Heart right ventricle (tissue), 16 donors: ENCODE results near the gene EBP. TPM values are rescaled to one million over a fixed set of nuclear protein-coding genes. Genes with fewer than 3 reads are reported as not detected.

Experiments used
- ATAC-seq, 8 donors: fragments of 200-7000 bp; cut with Tn5 transposase; one replicate each; pipeline ENCODE4 v1.9.1; 2020; ENCODE audit warnings: mild to moderate bottlenecking in 8 of 8, moderate library complexity in 8 of 8, moderate number of reproducible peaks in 1 of 8
- DNase-seq, 2 donors: peaks; one replicate each; pipeline ENCODE4 v3.0.0-alpha.2; 2020
- H3K27ac ChIP-seq, 10 donors: fragments of 200-600 bp; sonication (generic) in 2 of 10; one replicate each; pipeline versions ENCODE4 v1.5.0 to v1.8.0; 2020 to 2022; ENCODE audit warnings: mild to moderate bottlenecking in 3 of 10
- H3K27me3 ChIP-seq, 7 donors: fragments of 200-600 bp; one replicate each; pipeline ENCODE4 v1.8.0; 2021 to 2022; ENCODE audit warnings: mild to moderate bottlenecking in 2 of 7
- H3K36me3 ChIP-seq, 9 donors: fragments of 200-600 bp; sonication (generic) in 1 of 9; one replicate each; pipeline versions ENCODE4 v1.5.0 to v1.8.0; 2020 to 2022; ENCODE audit warnings: mild to moderate bottlenecking in 2 of 9
- H3K4me1 ChIP-seq, 9 donors: fragments of 200-600 bp; sonication (generic) in 1 of 9; one replicate each; pipeline versions ENCODE4 v1.5.0 to v1.8.0; 2020 to 2022; ENCODE audit warnings: mild to moderate bottlenecking in 4 of 9
- H3K4me3 ChIP-seq, 10 donors: fragments of 200-600 bp; sonication (generic) in 2 of 10; one replicate each; pipeline versions ENCODE4 v1.5.0 to v1.8.0; 2020 to 2022; ENCODE audit warnings: mild to moderate bottlenecking in 7 of 10, moderate library complexity in 2 of 10
- H3K9me3 ChIP-seq, 11 donors: fragments of 200-600 bp in 10 of 11; sonication (generic) in 2 of 11; one replicate each; pipeline versions ENCODE4 v1.5.0 to v1.8.0; 2013 to 2022; ENCODE audit warnings: mild to moderate bottlenecking in 2 of 11, control low read depth in 1 of 11, moderate library complexity in 1 of 11
- WGBS, 2 donors: extraction: QIAGEN DNeasy Blood & Tissue Kit; methylation state at CpG; one replicate each; pipeline ENCODE4 v1.1.7; 2013; ENCODE audit warnings: inconsistent platforms in 1 of 2; 5-methylcytosine and 5-hydroxymethylcytosine counted together
- intact Hi-C, 10 donors: fragments of 100-400 bp; cut with DNase I; formaldehyde crosslinking; loops; one replicate each; pipeline versions ENCODE4 v1.11.1 to v1.14.2; 2022
- polyA plus RNA-seq, 2 donors: library from polyadenylated mRNA; stranded (reverse); fragments of 200-250 nt; gene quantifications; one replicate each; pipeline ENCODE4 v1.2.3, GENCODE V29; 2013
- total RNA-seq, 10 donors: library from RNA; stranded (reverse); fragmentation: NEBNext Ultra II Directional in 3 of 10; extraction: Animal tissue kit (Norgen Biotek cat#: 25700) in 3 of 10; gene quantifications; one replicate each; pipeline versions ENCODE4 v1.2.1 to v1.2.4, GENCODE V29; 2021 to 2023
- TF ChIP-seq, protein P1 (sequence below), 9 donors: fragments of 200-600 bp; sonication (generic) in 2 of 9; IDR thresholded peaks; one replicate each; pipeline versions ENCODE4 v1.5.0 to v1.8.0; 2021 to 2022; ENCODE audit warnings: antibody characterized with exemption in 9 of 9, mild to moderate bottlenecking in 5 of 9, moderate library complexity in 1 of 9
- donor health status: Arrhythmogenic right ventricular cardiomyopathy.
- donor health status: ischemic (EF 13 %, LVEDD 7.1; RV severe dilation, severe dysfunction).
- donor health status: healthy with polysubstance abuse.
- donor health status: DM: no; HTN: yes; CAD: no.
- donor health status: DM: no; HTN: no; CAD: no.
- donor health status: ischemic (EF 25% LVEDD 6.9; RV normal size, moderate dysfunction).
- donor health status: ischemic (EF 25% LVEDD 5.7; RV mildly dilated, moderate dysfunction).
- donor health status: healthy.
- donor health status: DM: yes; HTN: yes; CAD: no.
- donor health status: Ischemic cardiomyopathy.
- donor health status: ischemic (EF 35%, LVEDD 5.7; RV mildly dilated, moderate dysfunction).
- donor health status: nonischemic (EF 11% LVEDD 7.7; RV severe dilation, severe dysfunction).
- donor health status: DM: yes; HTN: yes; CAD: no.
- donor health status: PGD.
- donor health status: ischemic (EF 29% LVEDD 5.4; RV normal size, mild dysfunction).
- donor health status: nonischemic (EF 23%, LVEDD 6.1; RV moderate dilation, normal function).

The EBP gene
- total and polyA plus RNA-seq, 12 donors, result 35.1 to 128 (median 55.9) TPM

DNA sequence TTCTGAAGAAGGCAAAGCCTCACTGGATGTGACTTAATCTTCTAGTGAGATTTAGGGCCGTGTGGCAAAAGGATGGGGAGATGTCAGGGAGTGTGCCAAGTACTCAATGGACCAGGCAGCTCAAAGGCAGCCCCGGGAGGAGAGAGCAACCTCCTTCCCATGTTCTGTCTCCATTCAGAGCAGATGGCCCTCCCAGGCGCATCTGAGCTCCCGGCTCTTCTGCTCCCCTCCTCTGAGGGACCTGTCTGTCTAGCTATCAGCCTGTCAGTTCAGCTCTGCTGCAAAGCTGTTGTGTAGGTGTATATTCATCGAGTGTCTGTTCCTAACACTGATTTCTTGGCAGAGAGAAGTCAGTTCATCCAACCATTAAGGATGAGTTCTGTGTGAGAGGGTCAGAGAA lies 23.7 kb upstream of the EBP start:
- 61 to 71% methylated on average over 5 of the region's 5 CpGs for WGBS, 2 donors

DNA sequence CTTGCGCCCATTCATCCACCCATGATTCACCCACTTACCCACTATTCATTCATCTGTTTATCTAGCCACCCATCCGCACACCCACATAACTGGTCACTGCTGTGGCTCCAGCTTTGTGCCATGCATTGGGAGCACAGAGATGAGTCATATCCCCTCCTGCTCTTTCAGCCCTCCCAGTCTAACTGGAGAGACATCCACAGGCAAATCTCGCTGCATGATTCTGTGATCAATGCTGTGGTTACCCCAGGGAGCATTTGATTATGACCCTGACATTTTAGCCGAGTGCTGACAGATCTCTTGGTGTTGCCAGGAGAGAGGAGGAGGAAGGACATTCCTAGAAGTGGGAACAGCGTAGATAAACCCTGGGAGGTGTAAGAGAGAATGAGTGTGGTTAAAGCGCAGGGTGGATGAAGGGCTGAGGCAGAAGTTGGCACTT lies 23.2 kb upstream of the EBP start:
- DNase-seq (no peak), ATAC-seq (peak in 1 of 8 donors; percentile 36)
- intact Hi-C loops, result loop anchor here in 4 of 10 donors (10.0 kb wide), 1 partner anchor 414 kb away; no protein-coding TSS in a partner anchor
- H3K36me3 ChIP-seq, result no peaks in the 10 kb centered on the region
- 46 to 66% methylated on average over 6 of the region's 6 CpGs for WGBS, 2 donors
- H3K27ac ChIP-seq, result no peak overlapping the region
- no peak overlapping the region for H3K4me3 ChIP-seq
- peaks cover 0 to 3% (median 0%) of the 10 kb centered on the region in 9 donors for H3K4me1 ChIP-seq
- H3K9me3 ChIP-seq, result no peaks in the 10 kb centered on the region
- TF ChIP-seq, protein P1, sequence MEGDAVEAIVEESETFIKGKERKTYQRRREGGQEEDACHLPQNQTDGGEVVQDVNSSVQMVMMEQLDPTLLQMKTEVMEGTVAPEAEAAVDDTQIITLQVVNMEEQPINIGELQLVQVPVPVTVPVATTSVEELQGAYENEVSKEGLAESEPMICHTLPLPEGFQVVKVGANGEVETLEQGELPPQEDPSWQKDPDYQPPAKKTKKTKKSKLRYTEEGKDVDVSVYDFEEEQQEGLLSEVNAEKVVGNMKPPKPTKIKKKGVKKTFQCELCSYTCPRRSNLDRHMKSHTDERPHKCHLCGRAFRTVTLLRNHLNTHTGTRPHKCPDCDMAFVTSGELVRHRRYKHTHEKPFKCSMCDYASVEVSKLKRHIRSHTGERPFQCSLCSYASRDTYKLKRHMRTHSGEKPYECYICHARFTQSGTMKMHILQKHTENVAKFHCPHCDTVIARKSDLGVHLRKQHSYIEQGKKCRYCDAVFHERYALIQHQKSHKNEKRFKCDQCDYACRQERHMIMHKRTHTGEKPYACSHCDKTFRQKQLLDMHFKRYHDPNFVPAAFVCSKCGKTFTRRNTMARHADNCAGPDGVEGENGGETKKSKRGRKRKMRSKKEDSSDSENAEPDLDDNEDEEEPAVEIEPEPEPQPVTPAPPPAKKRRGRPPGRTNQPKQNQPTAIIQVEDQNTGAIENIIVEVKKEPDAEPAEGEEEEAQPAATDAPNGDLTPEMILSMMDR (IDR thresholded peaks at IDR 0.05), result no peak
- peaks cover 0 to 5% (median 0%) of the 10 kb centered on the region in 7 donors for H3K27me3 ChIP-seq

More for the DNA sequence above, 23.7 kb upstream of the EBP start:
- ATAC-seq, result no peak
- intact Hi-C loops, result loop anchor here in 4 of 10 donors (10.0 kb wide), 1 partner anchor 413 kb away; no protein-coding TSS in a partner anchor
- Histone ChIP-seq H3K9me3 (no peaks in the 10 kb centered on the region), H3K4me1 (peaks cover 0 to 3% (median 0%) of the 10 kb centered on the region in 9 donors), H3K27me3 (peaks cover 0 to 5% (median 0%) of the 10 kb centered on the region in 7 donors), H3K36me3 (no peaks in the 10 kb centered on the region), H3K4me3 (no peak overlapping the region), H3K27ac (no peak overlapping the region)
- no peak for DNase-seq
- TF ChIP-seq, protein P1 (IDR thresholded peaks at IDR 0.05), result no peak

DNA sequence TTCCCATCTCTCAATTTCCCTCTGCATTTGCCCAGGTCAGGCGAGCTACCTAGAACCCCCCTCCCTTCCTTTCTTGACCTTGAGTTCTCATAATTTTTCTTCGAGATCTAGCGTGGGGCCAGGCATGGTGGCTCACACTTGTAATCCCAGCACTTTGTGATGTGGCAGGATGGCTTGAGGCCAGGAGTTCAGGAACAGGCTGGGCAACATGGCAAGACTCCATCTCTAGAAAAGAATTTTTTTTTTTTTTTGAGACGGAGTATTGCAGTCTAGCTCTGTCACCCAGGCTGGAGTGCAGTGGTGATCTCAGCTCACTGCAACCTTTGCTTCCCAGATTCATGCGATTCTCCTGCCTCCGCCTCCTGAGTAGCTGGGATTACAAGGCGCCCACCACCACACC lies 17.3 kb upstream of the EBP start:
- H3K36me3 ChIP-seq, result no peaks in the 10 kb centered on the region
- 74 to 78% methylated on average over 7 of the region's 7 CpGs for WGBS, 2 donors
- no peaks in the 10 kb centered on the region for H3K27me3 ChIP-seq
- TF ChIP-seq, protein P1 (IDR thresholded peaks at IDR 0.05), result no peak
- no peak overlapping the region for H3K4me3 ChIP-seq
- DNase-seq (no peak), ATAC-seq (no peak)
- intact Hi-C loops, result loop anchor here in 1 of 10 donors (10.0 kb wide), 1 partner anchor 71 kb away; the partner anchor contains the start of gene RBM3
- H3K4me1 ChIP-seq, result peaks cover 0 to 5% (median 0%) of the 10 kb centered on the region in 9 donors
- H3K27ac ChIP-seq, result no peak overlapping the region
- H3K9me3 ChIP-seq, result no peaks in the 10 kb centered on the region

DNA sequence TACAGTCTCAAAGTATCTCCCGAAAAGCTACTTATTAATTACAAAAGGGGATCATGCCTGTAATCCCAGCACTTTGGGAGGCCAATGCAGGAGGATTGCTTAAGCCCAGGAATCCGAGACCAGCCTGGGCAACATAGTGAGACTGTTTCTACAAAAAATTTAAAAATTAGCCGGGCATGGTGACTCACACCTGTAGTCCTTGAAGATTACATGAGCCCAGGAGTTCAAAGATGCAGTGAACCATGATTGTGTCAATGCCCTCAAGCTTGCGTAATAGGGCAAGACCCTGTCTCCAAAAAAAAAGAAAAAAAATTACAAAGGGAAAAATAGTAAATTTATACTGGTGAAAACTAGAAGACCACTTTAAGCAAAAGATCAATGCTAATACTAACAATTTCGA lies 16.1 kb upstream of the EBP start:
- intact Hi-C loops, result loop anchor here in 1 of 10 donors (10.0 kb wide), 1 partner anchor 69 kb away; the partner anchor contains the start of gene RBM3
- no peak overlapping the region for H3K27ac ChIP-seq
- no peaks in the 10 kb centered on the region for H3K36me3 ChIP-seq
- no peak overlapping the region for H3K4me3 ChIP-seq
- peaks cover 0 to 10% (median 5%) of the 10 kb centered on the region in 9 donors for H3K4me1 ChIP-seq
- DNase-seq, result no peak
- H3K27me3 ChIP-seq, result no peaks in the 10 kb centered on the region
- ATAC-seq, result no peak
- TF ChIP-seq, protein P1 (IDR thresholded peaks at IDR 0.05), result no peak
- 70 to 82% methylated on average over 5 of the region's 5 CpGs for WGBS, 2 donors
- H3K9me3 ChIP-seq, result no peaks in the 10 kb centered on the region
